Endodermal cell (in vitro differentiated cells): ENCODE results near the gene CD180. TPM values are rescaled to one million over a fixed set of nuclear protein-coding genes. Genes with fewer than 3 reads are reported as not detected.
"Not testable (repeated sequence)": the region's sequence is repeated elsewhere in the genome, so short reads cannot be mapped to it uniquely, and the experiment has no call there.

Experiments
- DNase-seq: peaks from one replicate; pipeline ENCODE4 v3.0.0-alpha.2; 2017
- H3K27ac ChIP-seq: 2 replicates; pipeline ENCODE4 v1.5.1; 2013; ENCODE audit warnings: mild to moderate bottlenecking, low read depth, low read length, moderate library complexity
- H3K27me3 ChIP-seq: 2 replicates; pipeline ENCODE4 v1.6.1; 2013; ENCODE audit warnings: mild to moderate bottlenecking, low read length, moderate library complexity; ENCODE audit not compliant: insufficient read depth, control insufficient read depth, poor library complexity, severe bottlenecking
- H3K36me3 ChIP-seq: 2 replicates; pipeline ENCODE4 v1.7.0; 2013; ENCODE audit warnings: mild to moderate bottlenecking, low read length, moderate library complexity; ENCODE audit not compliant: control insufficient read depth, insufficient read depth
- H3K4me1 ChIP-seq: one replicate; pipeline ENCODE4 v1.7.0; 2013; ENCODE audit warnings: low read length; ENCODE audit not compliant: control insufficient read depth, insufficient read depth
- H3K4me3 ChIP-seq: 2 replicates; pipeline ENCODE4 v1.5.1; 2013; ENCODE audit warnings: mild to moderate bottlenecking, low read length, moderate library complexity
- H3K9ac ChIP-seq: 2 replicates; pipeline ENCODE4 v1.6.1; 2013; ENCODE audit warnings: mild to moderate bottlenecking, low read length, moderate library complexity; ENCODE audit not compliant: poor library complexity, severe bottlenecking; ENCODE audit errors: extremely low read depth
- H3K9me3 ChIP-seq: 2 replicates; pipeline ENCODE4 v1.6.1; 2013; ENCODE audit warnings: mild to moderate bottlenecking, low read length, moderate library complexity; ENCODE audit not compliant: control insufficient read depth
- H3K27ac Mint-ChIP-seq: 2 replicates; pipeline ENCODE4 v1.8.0; 2020; ENCODE audit warnings: mixed read lengths
- H3K27me3 Mint-ChIP-seq: 2 replicates; pipeline ENCODE4 v1.8.0; 2021; ENCODE audit warnings: mild to moderate bottlenecking, mixed read lengths; ENCODE audit not compliant: insufficient read depth
- H3K36me3 Mint-ChIP-seq: 2 replicates; pipeline ENCODE4 v1.8.0; 2020; ENCODE audit warnings: low read depth, mixed read lengths
- H3K4me1 Mint-ChIP-seq: 2 replicates; pipeline ENCODE4 v1.8.0; 2020; ENCODE audit warnings: mixed read lengths
- H3K4me3 Mint-ChIP-seq: 2 replicates; pipeline ENCODE4 v1.8.0; 2020; ENCODE audit warnings: mild to moderate bottlenecking, moderate library complexity, mixed read lengths
- H3K9me3 Mint-ChIP-seq: 2 replicates; pipeline ENCODE4 v1.8.0; 2020; ENCODE audit warnings: mild to moderate bottlenecking, mixed read lengths
- WGBS, 2 experiments: methylation state at CpG; one replicate each; pipeline versions ENCODE4 v1.1.5 to v1.1.7; 2013; ENCODE audit warnings: missing lambda C conversion rate in 2 of 2, mixed read lengths in 1 of 2; ENCODE audit not compliant: insufficient coverage in 1 of 2, insufficient read length in 1 of 2; 5-methylcytosine and 5-hydroxymethylcytosine counted together
- total RNA-seq, 2 donors: library from RNA; stranded (reverse); fragmentation: NEBNext Ultra II Directional in 1 of 2; extraction: Animal tissue kit (Norgen Biotek cat#: 25700) in 1 of 2; gene quantifications; 2 replicates in 1 of 2; 3 replicates in 1 of 2; pipeline ENCODE4 v1.2.1, GENCODE V29; 2021
- TF ChIP-seq, protein P1 (sequence below): fragments of 200-600 bp; sonication (generic); conservative IDR thresholded peaks from 2 replicates; pipeline ENCODE4 v1.5.0; 2021; ENCODE audit warnings: antibody characterized with exemption, mild to moderate bottlenecking

The CD180 gene
- total RNA-seq, 2 donors from 2014 or later = not detected

DNA sequence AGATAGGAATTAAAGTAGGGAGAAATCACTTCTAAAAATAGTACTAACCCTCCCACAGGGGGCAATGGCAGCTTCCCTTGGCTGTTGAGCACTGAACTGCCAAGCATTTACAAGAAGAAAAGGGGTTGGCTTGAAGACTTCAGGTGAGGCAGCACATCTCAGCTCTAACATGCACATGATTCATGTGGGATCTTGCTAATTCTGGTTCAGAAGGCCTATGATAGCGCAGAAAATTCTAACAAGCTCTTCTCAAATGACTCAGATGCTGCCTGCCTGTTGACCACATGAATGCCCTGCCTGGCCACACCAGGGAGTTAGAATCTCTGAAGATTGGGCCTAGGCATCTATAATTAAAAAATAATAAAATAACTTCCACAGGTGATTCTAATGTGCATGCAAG lies 22.6 kb downstream of the CD180 start:
- Mint-ChIP-seq H3K27me3 (no peaks in the 10 kb centered on the region), H3K36me3 (no peaks in the 10 kb centered on the region), H3K27ac (no peak overlapping the region), H3K9me3 (peaks cover 14% of the 10 kb centered on the region), H3K4me1 (no peaks in the 10 kb centered on the region), H3K4me3 (no peak overlapping the region)
- no peaks in the 10 kb centered on the region for H3K9me3 ChIP-seq
- no peaks in the 10 kb centered on the region for H3K27me3 ChIP-seq
- H3K4me1 ChIP-seq = no peaks in the 10 kb centered on the region
- TF ChIP-seq, protein P1, sequence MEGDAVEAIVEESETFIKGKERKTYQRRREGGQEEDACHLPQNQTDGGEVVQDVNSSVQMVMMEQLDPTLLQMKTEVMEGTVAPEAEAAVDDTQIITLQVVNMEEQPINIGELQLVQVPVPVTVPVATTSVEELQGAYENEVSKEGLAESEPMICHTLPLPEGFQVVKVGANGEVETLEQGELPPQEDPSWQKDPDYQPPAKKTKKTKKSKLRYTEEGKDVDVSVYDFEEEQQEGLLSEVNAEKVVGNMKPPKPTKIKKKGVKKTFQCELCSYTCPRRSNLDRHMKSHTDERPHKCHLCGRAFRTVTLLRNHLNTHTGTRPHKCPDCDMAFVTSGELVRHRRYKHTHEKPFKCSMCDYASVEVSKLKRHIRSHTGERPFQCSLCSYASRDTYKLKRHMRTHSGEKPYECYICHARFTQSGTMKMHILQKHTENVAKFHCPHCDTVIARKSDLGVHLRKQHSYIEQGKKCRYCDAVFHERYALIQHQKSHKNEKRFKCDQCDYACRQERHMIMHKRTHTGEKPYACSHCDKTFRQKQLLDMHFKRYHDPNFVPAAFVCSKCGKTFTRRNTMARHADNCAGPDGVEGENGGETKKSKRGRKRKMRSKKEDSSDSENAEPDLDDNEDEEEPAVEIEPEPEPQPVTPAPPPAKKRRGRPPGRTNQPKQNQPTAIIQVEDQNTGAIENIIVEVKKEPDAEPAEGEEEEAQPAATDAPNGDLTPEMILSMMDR = no peak
- H3K36me3 ChIP-seq = no peaks in the 10 kb centered on the region
- DNase-seq = no peak
- no peak overlapping the region for H3K4me3 ChIP-seq
- no peak overlapping the region for H3K27ac ChIP-seq
- H3K9ac ChIP-seq = no peak overlapping the region
- 92 to 100% methylated on average over 1 of the region's 1 CpG for WGBS, 2 experiments

DNA sequence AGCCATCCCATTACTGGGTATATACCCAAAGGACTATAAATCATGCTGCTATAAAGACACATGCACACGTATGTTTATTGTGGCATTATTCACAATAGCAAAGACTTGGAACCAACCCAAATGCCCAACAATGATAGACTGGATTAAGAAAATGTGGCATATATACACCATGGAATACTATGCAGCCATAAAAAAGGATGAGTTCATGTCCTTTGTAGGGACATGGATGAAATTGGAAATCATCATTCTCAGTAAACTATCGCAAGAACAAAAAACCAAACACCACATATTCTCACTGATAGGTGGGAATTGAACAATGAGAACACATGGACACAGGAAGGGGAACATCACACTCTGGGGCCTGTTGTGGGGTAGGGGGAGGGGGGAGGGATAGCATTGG lies 23.2 kb downstream of the CD180 start:
- H3K4me3 ChIP-seq, H3K36me3 Mint-ChIP-seq, H3K9me3 ChIP-seq, H3K4me3 Mint-ChIP-seq, H3K4me1 ChIP-seq, H3K27me3 Mint-ChIP-seq, H3K36me3 ChIP-seq, H3K27ac Mint-ChIP-seq, H3K27ac ChIP-seq, H3K27me3 ChIP-seq, H3K4me1 Mint-ChIP-seq, H3K9ac ChIP-seq, DNase-seq: not testable (repeated sequence)
- WGBS, 2 experiments = no CpG with 5 or more reads among the region's 2 CpGs
- peaks cover 14% of the 10 kb centered on the region for H3K9me3 Mint-ChIP-seq

DNA sequence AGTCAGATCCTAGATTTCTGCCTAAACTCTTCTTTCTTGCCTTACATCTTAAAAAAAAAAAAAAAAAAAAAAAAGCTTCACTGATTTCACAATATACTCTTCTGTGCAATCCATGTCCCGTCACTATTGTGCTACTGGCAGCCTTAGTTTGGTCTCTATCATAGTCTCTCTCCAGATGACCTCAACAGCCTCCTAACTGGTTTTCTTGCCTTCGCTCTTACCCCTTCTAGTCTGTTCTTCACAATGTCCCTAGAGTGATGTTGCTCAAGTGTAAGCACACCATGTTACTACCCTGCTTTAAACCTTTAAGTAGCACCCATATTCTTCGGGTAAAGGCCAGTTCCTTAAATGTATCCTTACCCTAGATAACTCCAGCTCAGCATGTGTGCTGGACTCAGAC lies 25.8 kb downstream of the CD180 start:
- Histone ChIP-seq H3K36me3 (no peaks in the 10 kb centered on the region), H3K9ac (no peak overlapping the region), H3K4me1 (no peaks in the 10 kb centered on the region), H3K27ac (no peak overlapping the region), H3K9me3 (no peaks in the 10 kb centered on the region), H3K27me3 (no peaks in the 10 kb centered on the region), H3K4me3 (no peak overlapping the region)
- Mint-ChIP-seq H3K27ac (no peak overlapping the region), H3K4me3 (no peak overlapping the region), H3K4me1 (peaks cover 3% of the 10 kb centered on the region), H3K27me3 (no peaks in the 10 kb centered on the region), H3K9me3 (no peaks in the 10 kb centered on the region), H3K36me3 (no peaks in the 10 kb centered on the region)
- DNase-seq = no peak
- TF ChIP-seq, protein P1 = no peak
- 92 to 100% methylated on average over 2 to 3 of the region's 3 CpGs for WGBS, 2 experiments

DNA sequence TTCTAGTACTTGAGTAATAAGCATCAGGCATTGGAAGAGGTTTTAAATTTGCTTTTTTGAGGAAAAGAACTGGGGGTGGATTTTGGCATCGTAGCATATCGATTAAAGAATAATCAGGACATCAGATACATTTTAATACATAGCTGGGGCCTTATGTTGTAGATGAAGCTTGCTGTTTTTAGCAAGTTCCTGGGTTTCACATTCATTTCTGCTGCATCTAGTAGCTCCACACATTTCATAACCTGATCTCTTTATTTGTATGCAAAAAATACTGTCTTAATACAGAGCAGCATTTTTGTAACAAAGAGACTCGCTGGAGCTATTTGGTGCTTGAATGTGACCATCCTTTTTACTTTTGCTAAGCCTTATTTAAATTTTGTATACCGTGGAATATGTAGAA lies 28.5 kb downstream of the CD180 start:
- no peak for DNase-seq
- H3K27ac Mint-ChIP-seq = no peak overlapping the region

More for the DNA sequence above, 28.5 kb downstream of the CD180 start:
- Histone ChIP-seq H3K4me1 (no peaks in the 10 kb centered on the region), H3K36me3 (peaks cover under 1% of the 10 kb centered on the region), H3K9me3 (no peaks in the 10 kb centered on the region), H3K4me3 (no peak overlapping the region), H3K27ac (no peak overlapping the region), H3K27me3 (no peaks in the 10 kb centered on the region), H3K9ac (no peak overlapping the region)
- Mint-ChIP-seq H3K9me3 (no peaks in the 10 kb centered on the region), H3K36me3 (peaks cover 6% of the 10 kb centered on the region), H3K4me1 (peaks cover 3% of the 10 kb centered on the region), H3K27me3 (no peaks in the 10 kb centered on the region), H3K4me3 (no peak overlapping the region)
- 96% methylated on average over 4 of the region's 4 CpGs; no CpG with 5 or more reads in 1 of the 2 experiments for WGBS, 2 experiments
- TF ChIP-seq, protein P1 = no peak
